ENCODE data around the gene TNFRSF14. TPM values are rescaled to one million over a fixed set of nuclear protein-coding genes. Genes with fewer than 3 reads are reported as not detected.

TNFRSF14 gene
- total RNA-seq, 4 donors from 2014 or later: 64.9 to 105 (median 91.1) TPM

GRCh38 chr1:2609319-2610035, 53.3 kb downstream of the TNFRSF14 start:
- WGBS, 2 donors: 85 to 87% methylated on average over 30 to 31 of the region's 34 CpGs
- H3K36me3 ChIP-seq: no peaks in the 10 kb centered on the region
- no peak for DNase-seq (ENCODE audit: low spot score in 2 of 2)
- peaks cover 0 to 23% (median 2%) of the 10 kb centered on the region in 4 donors for H3K4me1 ChIP-seq
- H3K4me3 ChIP-seq: no peak overlapping the region
- TF ChIP-seq EP300 (IDR thresholded peaks at IDR 0.05) (no peak), POLR2A (IDR thresholded peaks at IDR 0.05) (no peak), CTCF (IDR thresholded peaks at IDR 0.05) (no peak)
- no peak overlapping the region for H3K27ac ChIP-seq
- H3K9me3 ChIP-seq: peaks cover 0 to 18% (median 0%) of the 10 kb centered on the region in 4 donors
- peaks cover 0 to 9% of the 10 kb centered on the region in 2 donors for H3K27me3 ChIP-seq

- peaks cover 0 to 23% (median 2%) of the 10 kb centered on the region in 4 donors for H3K4me1 ChIP-seq
- TF ChIP-seq POLR2A (IDR thresholded peaks at IDR 0.05) (no peak), EP300 (IDR thresholded peaks at IDR 0.05) (no peak), CTCF (IDR thresholded peaks at IDR 0.05) (no peak)
- H3K4me3 ChIP-seq: peak overlapping the region in 1 of 4 donors; percentile 35
- H3K36me3 ChIP-seq: no peaks in the 10 kb centered on the region
- H3K27ac ChIP-seq: no peak overlapping the region
- WGBS, 2 donors: 47% methylated on average over 19 to 21 of the region's 21 CpGs
- H3K9me3 ChIP-seq: peaks cover 0 to 26% (median 0%) of the 10 kb centered on the region in 4 donors
- DNase-seq (ENCODE audit: low spot score in 2 of 2): no peak
- peaks cover 0 to 5% of the 10 kb centered on the region in 2 donors for H3K27me3 ChIP-seq
Measured at GRCh38 chr1:2610036-2610959, 54.1 kb downstream of the TNFRSF14 start.

GRCh38 chr1:2611031-2611501, 54.9 kb downstream of the TNFRSF14 start:
- peak overlapping the region in 1 of 4 donors; percentile 35 for H3K4me3 ChIP-seq
- H3K27ac ChIP-seq: no peak overlapping the region
- H3K9me3 ChIP-seq: peaks cover 0 to 34% (median 0%) of the 10 kb centered on the region in 4 donors
- H3K4me1 ChIP-seq: peaks cover 0 to 23% (median 2%) of the 10 kb centered on the region in 4 donors
- H3K27me3 ChIP-seq: peaks cover 0 to 3% of the 10 kb centered on the region in 2 donors
- TF ChIP-seq CTCF (IDR thresholded peaks at IDR 0.05) (no peak), POLR2A (IDR thresholded peaks at IDR 0.05) (no peak), EP300 (IDR thresholded peaks at IDR 0.05) (no peak)
- DNase-seq (ENCODE audit: low spot score in 2 of 2): no peak
- 4 to 12% methylated on average over 22 to 23 of the region's 24 CpGs for WGBS, 2 donors
- no peaks in the 10 kb centered on the region for H3K36me3 ChIP-seq

DNA sequence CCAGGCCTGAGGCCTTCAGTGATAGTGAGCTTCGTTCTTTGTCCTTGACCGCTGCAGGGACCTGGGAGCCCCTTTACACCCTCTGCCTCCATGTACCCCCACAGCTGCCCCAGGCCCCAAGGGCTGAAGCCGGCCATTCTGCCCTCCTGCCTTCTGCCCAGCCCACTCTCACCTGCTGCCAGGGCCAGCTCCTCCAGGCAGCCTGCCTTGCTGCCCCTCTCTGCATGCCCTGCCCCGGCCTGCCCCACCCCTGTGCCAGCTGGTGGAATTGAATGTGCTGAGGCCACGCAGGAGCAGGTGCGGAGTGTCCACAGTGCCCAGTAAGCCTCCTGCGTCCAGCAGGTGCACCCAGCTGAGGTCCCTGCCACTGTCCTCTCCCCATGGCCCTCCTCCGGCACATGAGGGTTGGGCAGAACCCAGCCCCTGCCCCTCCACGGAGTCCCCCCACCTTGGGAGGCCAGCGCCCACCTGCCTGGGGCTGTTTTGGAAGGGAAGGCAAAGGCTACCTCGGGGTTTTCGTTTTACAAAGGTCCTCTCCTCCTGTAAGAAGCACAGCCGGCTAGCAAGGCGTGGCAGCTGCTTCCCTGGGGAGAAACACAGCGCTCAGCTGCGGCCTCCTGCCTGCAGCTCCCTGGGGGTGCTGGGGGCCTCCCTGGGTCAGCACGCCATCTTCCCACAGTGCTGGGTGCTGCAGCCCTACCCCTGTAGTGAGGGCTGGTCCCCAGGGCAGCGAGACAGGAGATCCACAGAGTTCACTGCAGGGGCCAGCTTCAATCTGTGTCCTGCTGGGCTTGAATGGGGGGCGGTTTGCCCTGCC, 55.7 kb downstream of the TNFRSF14 start:
- 87 to 88% methylated on average over 11 to 14 of the region's 19 CpGs for WGBS, 2 donors
- no peak for TF ChIP-seq CTCF (IDR thresholded peaks at IDR 0.05)
- TF ChIP-seq POLR2A (IDR thresholded peaks at IDR 0.05): no peak
- TF ChIP-seq EP300 (IDR thresholded peaks at IDR 0.05): no peak
- Histone ChIP-seq H3K27ac (no peak overlapping the region), H3K27me3 (peaks cover 0 to 3% of the 10 kb centered on the region in 2 donors), H3K9me3 (peaks cover 0 to 42% (median 0%) of the 10 kb centered on the region in 4 donors), H3K4me1 (peaks cover 0 to 23% (median 2%) of the 10 kb centered on the region in 4 donors), H3K4me3 (peak overlapping the region in 1 of 4 donors; percentile 35), H3K36me3 (no peaks in the 10 kb centered on the region)
- DNase-seq (ENCODE audit: low spot score in 2 of 2): no peak
